OCI-LY1 (cell line): ENCODE results near the gene NMRK2.

Source experiments
- EZH2 ChIP-seq: fragments of 200-600 bp; sonication (generic), shearing (Covaris generic); IDR thresholded peaks from 2 replicates; pipeline ENCODE4 v1.8.0; 2017; ENCODE audit warnings: borderline replicate concordance, mixed run types, mild to moderate bottlenecking, antibody characterized with exemption, low read length, moderate library complexity, mixed read lengths
- TF ChIP-seq, protein P1 (sequence below): fragments of 200-600 bp; sonication (generic), shearing (Covaris generic); IDR thresholded peaks from 2 replicates; pipeline ENCODE4 v1.5.1; 2017; ENCODE audit warnings: mild to moderate bottlenecking, antibody characterized with exemption, low read length, moderate library complexity, mixed read lengths

DNA sequence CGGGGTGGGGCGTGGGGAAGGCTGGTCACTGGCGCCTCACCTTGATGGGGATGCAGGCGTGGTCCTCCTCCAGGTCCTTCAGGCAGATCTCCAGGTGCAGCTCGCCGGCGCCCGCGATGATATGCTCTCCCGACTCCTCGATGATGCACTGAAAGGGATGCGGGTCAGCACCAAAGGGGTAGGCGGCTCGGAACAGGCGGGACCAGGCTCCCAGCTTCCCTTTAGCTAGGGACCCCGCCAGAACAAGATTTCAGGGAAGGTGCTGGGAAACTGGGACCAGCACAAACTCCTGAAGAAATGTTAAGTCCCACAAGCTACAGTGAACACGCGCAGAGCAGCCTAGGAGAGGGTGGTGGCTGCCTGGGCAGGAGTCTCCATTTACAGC lies 46.4 kb downstream of the NMRK2 start:
- TF ChIP-seq, protein P1, sequence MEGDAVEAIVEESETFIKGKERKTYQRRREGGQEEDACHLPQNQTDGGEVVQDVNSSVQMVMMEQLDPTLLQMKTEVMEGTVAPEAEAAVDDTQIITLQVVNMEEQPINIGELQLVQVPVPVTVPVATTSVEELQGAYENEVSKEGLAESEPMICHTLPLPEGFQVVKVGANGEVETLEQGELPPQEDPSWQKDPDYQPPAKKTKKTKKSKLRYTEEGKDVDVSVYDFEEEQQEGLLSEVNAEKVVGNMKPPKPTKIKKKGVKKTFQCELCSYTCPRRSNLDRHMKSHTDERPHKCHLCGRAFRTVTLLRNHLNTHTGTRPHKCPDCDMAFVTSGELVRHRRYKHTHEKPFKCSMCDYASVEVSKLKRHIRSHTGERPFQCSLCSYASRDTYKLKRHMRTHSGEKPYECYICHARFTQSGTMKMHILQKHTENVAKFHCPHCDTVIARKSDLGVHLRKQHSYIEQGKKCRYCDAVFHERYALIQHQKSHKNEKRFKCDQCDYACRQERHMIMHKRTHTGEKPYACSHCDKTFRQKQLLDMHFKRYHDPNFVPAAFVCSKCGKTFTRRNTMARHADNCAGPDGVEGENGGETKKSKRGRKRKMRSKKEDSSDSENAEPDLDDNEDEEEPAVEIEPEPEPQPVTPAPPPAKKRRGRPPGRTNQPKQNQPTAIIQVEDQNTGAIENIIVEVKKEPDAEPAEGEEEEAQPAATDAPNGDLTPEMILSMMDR: no peak
- TF ChIP-seq EZH2: no peak
